Gastroesophageal sphincter (tissue), 3 donors: Measurements from ENCODE around the gene LGR4.

Experiments used
- CTCF ChIP-seq, 4 experiments: fragments of 200-600 bp in 2 of 4; fragments of 450-650 bp in 2 of 4; sonication (generic) in 1 of 4; IDR thresholded peaks; one replicate each; pipeline ENCODE4 v1.5.1; 2017 to 2019; ENCODE audit warnings: antibody characterized with exemption in 4 of 4, mild to moderate bottlenecking in 2 of 4, moderate library complexity in 2 of 4
- EP300 ChIP-seq: sonication (generic); formaldehyde crosslinking; IDR thresholded peaks from one replicate; pipeline ENCODE4 v1.6.1; 2017; ENCODE audit warnings: antibody characterized with exemption, mild to moderate bottlenecking
- POLR2A ChIP-seq, 2 donors: fragments of 450-650 bp; IDR thresholded peaks; one replicate each; pipeline ENCODE4 v1.6.1; 2017; ENCODE audit warnings: antibody characterized with exemption in 2 of 2, mild to moderate bottlenecking in 2 of 2, moderate library complexity in 1 of 2
- POLR2AphosphoS5 ChIP-seq: sonication (generic); formaldehyde crosslinking; IDR thresholded peaks from one replicate; pipeline ENCODE4 v1.6.1; 2017; ENCODE audit warnings: antibody characterized with exemption

DNA sequence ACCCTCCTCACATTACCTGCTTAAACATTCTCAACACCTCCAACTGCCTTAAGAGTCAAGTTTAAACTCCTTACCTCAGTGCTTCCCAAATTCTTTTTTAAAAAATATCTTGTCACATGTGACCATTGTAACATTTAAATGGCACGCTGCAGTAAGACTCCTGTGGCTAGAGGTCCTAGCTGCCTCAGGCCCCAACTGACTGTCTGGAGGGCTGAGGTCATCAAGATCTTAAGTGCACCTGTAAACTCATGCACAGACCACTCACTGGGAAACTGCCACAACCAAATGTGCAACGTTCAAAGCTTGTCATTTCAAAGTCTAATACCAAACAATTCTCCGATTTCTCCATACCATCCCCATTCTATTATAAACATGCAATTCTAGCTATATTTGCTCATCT is 93.1 kb downstream of the LGR4 start:
- TF ChIP-seq POLR2AphosphoS5 (no peak), POLR2A (IDR thresholded peaks at IDR 0.05) (no peak), CTCF (IDR thresholded peaks at IDR 0.05) (no peak), EP300 (no peak)
